GM21360 (cell line): ENCODE results near the gene PTGES2.
"Not testable (repeated sequence)": the region's sequence is repeated elsewhere in the genome, so short reads cannot be mapped to it uniquely, and the experiment has no call there.

ENCODE experiments used
- ATAC-seq: cut with Tn5 transposase; IDR thresholded peaks from one replicate; pipeline ENCODE4 v1.9.1; 2021; ENCODE audit warnings: mild to moderate bottlenecking, moderate library complexity; ENCODE audit not compliant: unreplicated experiment

PTGES2 gene

GRCh38 chr9:128092199-128092977 lies 35.1 kb downstream of the PTGES2 start:
- no peak for ATAC-seq

- no peak for ATAC-seq
Measured at GRCh38 chr9:128091571-128091970, 36.0 kb downstream of the PTGES2 start.

GRCh38 chr9:128091144-128091543 lies 36.4 kb downstream of the PTGES2 start:
- ATAC-seq, result no peak

GRCh38 chr9:128089299-128089698 lies 38.2 kb downstream of the PTGES2 start:
- no peak for ATAC-seq

- ATAC-seq, result no peak
Measured at GRCh38 chr9:128088253-128088945, 39.1 kb downstream of the PTGES2 start.

GRCh38 chr9:128087262-128087661 lies 40.3 kb downstream of the PTGES2 start:
- no peak for ATAC-seq

GRCh38 chr9:128085943-128086342 lies 41.6 kb downstream of the PTGES2 start:
- ATAC-seq, result no peak

GRCh38 chr9:128084746-128085145 lies 42.8 kb downstream of the PTGES2 start:
- ATAC-seq, result no peak

- no peak for ATAC-seq
Measured at GRCh38 chr9:128082151-128082550, 45.4 kb downstream of the PTGES2 start.

GRCh38 chr9:128081056-128081455 lies 46.5 kb downstream of the PTGES2 start:
- ATAC-seq, result no peak

- ATAC-seq, result no peak
Measured at GRCh38 chr9:128080206-128080605, 47.3 kb downstream of the PTGES2 start.

- no peak for ATAC-seq
Measured at GRCh38 chr9:128078504-128079434, 48.8 kb downstream of the PTGES2 start.

- ATAC-seq, result no peak
Measured at GRCh38 chr9:128077847-128078503, 49.6 kb downstream of the PTGES2 start.

GRCh38 chr9:128073253-128073886 lies 54.2 kb downstream of the PTGES2 start:
- ATAC-seq, result no peak

GRCh38 chr9:128072144-128073021 lies 55.1 kb downstream of the PTGES2 start:
- ATAC-seq, result no peak

- ATAC-seq, result not testable (repeated sequence)
Measured at GRCh38 chr9:128071475-128071874, 56.1 kb downstream of the PTGES2 start.

GRCh38 chr9:128070874-128071273 lies 56.7 kb downstream of the PTGES2 start:
- ATAC-seq, result no peak
